ENCODE results near the gene CEP131. TPM values are rescaled to one million over a fixed set of nuclear protein-coding genes. Genes with fewer than 3 reads are reported as not detected.

The CEP131 gene
- total and polyA plus RNA-seq, 2 of the 8 experiments (the other 6 are each of a cell fraction or from before 2014, with no cell fraction given): 5.9 to 23.2 TPM

GRCh38 chr17:81197831-81198490 is 24.8 kb downstream of the CEP131 start (continued):
- TF ChIP-seq CHD7 (IDR thresholded peaks at IDR 0.05; ENCODE audit: insufficient replicate concordance, low read length): no peak
- TF ChIP-seq SIRT6 (IDR thresholded peaks at IDR 0.05; ENCODE audit: low read length): no peak
- TF ChIP-seq GABPA (IDR thresholded peaks at IDR 0.05; ENCODE audit: borderline replicate concordance, insufficient read depth, low read length): no peak
- TF ChIP-seq SP2 (IDR thresholded peaks at IDR 0.05; ENCODE audit: low read length): no peak
- no peak for TF ChIP-seq RXRA (IDR thresholded peaks at IDR 0.05; ENCODE audit: insufficient read depth, low read depth, low read length)
- no peak for TF ChIP-seq HDAC6 (IDR thresholded peaks at IDR 0.05; ENCODE audit: low read depth, low read length)
- TF ChIP-seq POU5F1 (IDR thresholded peaks at IDR 0.05; ENCODE audit: low read depth, low read length): no peak
- no peak for TF ChIP-seq HDAC2 (IDR thresholded peaks at IDR 0.05; ENCODE audit: borderline replicate concordance in 1 of 2, low read depth in 2 of 2, low read length in 2 of 2)
- TF ChIP-seq TBP (IDR thresholded peaks at IDR 0.05; ENCODE audit: low read depth, low read length): no peak
- no peak for TF ChIP-seq RNF2 (IDR thresholded peaks at IDR 0.05; ENCODE audit: borderline replicate concordance, low read depth, low read length, missing control alignments, poor library complexity, severe bottlenecking)

All from H1 (cell line).